Left lung (tissue), 10 donors: ENCODE results near the gene SRP68. TPM values are rescaled to one million over a fixed set of nuclear protein-coding genes. Genes with fewer than 3 reads are reported as not detected.

Experiments used
- ATAC-seq: fragments of 200-7000 bp; cut with Tn5 transposase; one replicate; pipeline ENCODE4 v1.9.1; 2020; ENCODE audit warnings: moderate library complexity
- DNase-seq, 4 donors: peaks; one replicate each; pipeline ENCODE4 v3.0.0-alpha.2; 2013 to 2020
- H3K27ac ChIP-seq, 2 donors: fragments of 200-600 bp; sonication (generic) in 1 of 2; one replicate each; pipeline versions ENCODE4 v1.5.0 to v1.8.0; 2020 to 2021
- H3K27me3 ChIP-seq, 2 donors: fragments of 200-600 bp; sonication (generic) in 1 of 2; one replicate each; pipeline versions ENCODE4 v1.5.0 to v1.8.0; 2020 to 2021
- H3K36me3 ChIP-seq, 2 donors: fragments of 200-600 bp; sonication (generic) in 1 of 2; one replicate each; pipeline versions ENCODE4 v1.5.0 to v1.8.0; 2020 to 2021
- H3K4me1 ChIP-seq, 2 donors: fragments of 200-600 bp; one replicate each; pipeline ENCODE4 v1.8.0; 2021
- H3K4me3 ChIP-seq, 2 donors: fragments of 200-600 bp; sonication (generic) in 1 of 2; one replicate each; pipeline versions ENCODE4 v1.5.0 to v1.8.0; 2020 to 2021; ENCODE audit warnings: mild to moderate bottlenecking in 1 of 2
- H3K9me3 ChIP-seq, 2 donors: fragments of 200-600 bp; sonication (generic) in 1 of 2; one replicate each; pipeline versions ENCODE4 v1.5.0 to v1.8.0; 2020 to 2021
- intact Hi-C, 2 donors: fragments of 100-400 bp; cut with DNase I; formaldehyde crosslinking; loops; one replicate each; pipeline versions ENCODE4 v1.11.2 to v1.14.2; 2022
- polyA plus RNA-seq, 6 donors: library from polyadenylated mRNA; unstranded; fragments of 120-200 nt; gene quantifications; one replicate each; pipeline ENCODE4 v1.2.1, GENCODE V29; 2013; ENCODE audit not compliant: insufficient read length in 6 of 6
- total RNA-seq, 2 donors: library from RNA; stranded (reverse); fragmentation: NEBNext Ultra II Directional; extraction: Animal tissue kit (Norgen Biotek cat#: 25700); gene quantifications; one replicate each; pipeline ENCODE4 v1.2.1, GENCODE V29; 2021
- TF ChIP-seq, protein P1 (sequence below), 2 donors: fragments of 200-600 bp; sonication (generic) in 1 of 2; IDR thresholded peaks; one replicate each; pipeline versions ENCODE4 v1.5.0 to v1.8.0; 2021; ENCODE audit warnings: antibody characterized with exemption in 2 of 2
- donor health status: DM: no; HTN: yes; CAD: no.
- donor health status: DM: no; HTN: no; CAD: no.

The SRP68 gene
- total and polyA plus RNA-seq, 8 donors, result 61.0 to 104 (median 97.8) TPM

DNA sequence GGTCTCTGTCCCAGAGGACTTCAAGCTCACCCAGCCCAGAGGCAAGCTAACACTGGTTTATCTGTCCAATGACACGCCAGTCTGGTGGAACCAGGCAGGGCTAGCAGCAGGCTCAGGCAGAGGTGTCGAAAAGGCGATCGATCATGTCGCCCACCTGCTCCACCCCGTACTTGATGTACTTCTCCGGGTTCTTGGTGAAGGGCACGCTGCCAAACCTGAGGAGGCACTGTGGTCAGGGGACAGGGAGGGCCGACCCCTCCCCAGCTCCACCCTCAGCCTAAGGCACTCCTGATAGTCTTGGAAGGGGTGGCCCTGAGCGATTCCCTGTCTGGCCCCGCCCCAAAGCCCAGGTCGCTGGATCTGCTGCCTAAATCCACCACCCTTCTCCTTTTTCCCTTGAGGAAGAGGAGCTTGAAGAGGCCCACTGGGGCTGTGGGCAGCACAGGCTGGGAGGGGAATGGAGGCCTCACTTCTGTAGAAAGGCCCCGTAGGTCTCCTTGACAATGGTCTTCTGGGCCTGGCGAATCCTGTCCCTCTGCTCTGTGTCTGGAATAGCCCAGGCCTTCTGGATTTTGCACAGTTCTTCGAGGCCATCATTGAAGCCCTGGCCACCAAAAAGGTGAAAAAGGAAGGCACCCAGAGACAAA lies 11.3 kb upstream of the SRP68 start:
- Histone ChIP-seq H3K27me3 (peaks cover 14 to 21% of the 10 kb centered on the region in 2 donors), H3K36me3 (peaks cover 3 to 72% of the 10 kb centered on the region in 2 donors), H3K4me3 (no peak overlapping the region), H3K27ac (no peak overlapping the region), H3K9me3 (no peaks in the 10 kb centered on the region), H3K4me1 (peaks cover 0 to 2% of the 10 kb centered on the region in 2 donors)
- DNase-seq, result peak in 1 of 4 donors; percentile 61
- intact Hi-C loops, result no loop called here
- ATAC-seq, result no peak
- TF ChIP-seq, protein P1, sequence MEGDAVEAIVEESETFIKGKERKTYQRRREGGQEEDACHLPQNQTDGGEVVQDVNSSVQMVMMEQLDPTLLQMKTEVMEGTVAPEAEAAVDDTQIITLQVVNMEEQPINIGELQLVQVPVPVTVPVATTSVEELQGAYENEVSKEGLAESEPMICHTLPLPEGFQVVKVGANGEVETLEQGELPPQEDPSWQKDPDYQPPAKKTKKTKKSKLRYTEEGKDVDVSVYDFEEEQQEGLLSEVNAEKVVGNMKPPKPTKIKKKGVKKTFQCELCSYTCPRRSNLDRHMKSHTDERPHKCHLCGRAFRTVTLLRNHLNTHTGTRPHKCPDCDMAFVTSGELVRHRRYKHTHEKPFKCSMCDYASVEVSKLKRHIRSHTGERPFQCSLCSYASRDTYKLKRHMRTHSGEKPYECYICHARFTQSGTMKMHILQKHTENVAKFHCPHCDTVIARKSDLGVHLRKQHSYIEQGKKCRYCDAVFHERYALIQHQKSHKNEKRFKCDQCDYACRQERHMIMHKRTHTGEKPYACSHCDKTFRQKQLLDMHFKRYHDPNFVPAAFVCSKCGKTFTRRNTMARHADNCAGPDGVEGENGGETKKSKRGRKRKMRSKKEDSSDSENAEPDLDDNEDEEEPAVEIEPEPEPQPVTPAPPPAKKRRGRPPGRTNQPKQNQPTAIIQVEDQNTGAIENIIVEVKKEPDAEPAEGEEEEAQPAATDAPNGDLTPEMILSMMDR (IDR thresholded peaks at IDR 0.05), result no peak

DNA sequence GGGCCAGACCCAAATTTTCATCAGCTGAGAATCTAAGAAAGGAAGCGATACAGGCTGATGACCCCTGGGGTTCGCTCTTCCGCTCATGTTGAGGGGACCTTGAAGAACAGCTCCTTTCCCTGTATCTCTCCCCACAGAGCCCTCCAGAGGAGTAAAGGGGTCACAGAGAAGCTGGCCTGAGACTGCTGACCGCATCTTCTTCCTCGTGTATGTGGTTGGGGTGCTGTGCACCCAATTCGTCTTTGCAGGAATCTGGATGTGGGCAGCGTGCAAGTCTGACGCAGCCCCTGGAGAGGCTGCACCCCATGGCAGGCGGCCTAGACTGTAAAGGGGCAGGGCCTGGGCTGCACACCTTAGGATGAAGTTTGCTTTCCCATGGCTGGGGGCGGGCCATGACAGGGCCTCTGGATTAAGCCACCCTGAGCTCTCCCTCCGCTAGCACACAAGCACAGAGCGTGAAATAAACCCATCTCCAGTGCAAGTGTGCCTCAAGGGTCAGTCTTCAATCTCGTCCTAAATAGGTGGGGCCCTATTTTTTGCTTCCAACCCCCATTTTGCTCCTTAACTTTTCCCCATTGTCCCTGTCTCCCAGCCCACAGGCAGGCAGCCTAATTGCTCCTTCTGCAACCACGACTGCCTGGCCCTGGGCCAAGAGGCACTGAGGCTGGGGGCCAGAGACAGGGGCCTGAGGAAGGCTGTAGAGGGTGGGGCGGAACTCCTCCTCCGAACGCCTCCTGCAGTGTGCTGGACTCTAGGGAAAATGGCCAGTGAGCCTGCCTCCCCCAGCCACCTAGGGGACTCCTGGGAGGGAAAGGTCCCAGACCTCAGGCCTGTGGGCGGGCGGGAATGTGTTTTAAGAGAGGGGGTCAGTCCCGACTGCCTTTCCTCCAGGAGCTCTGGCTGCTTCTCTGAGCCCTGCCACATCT lies 10.3 kb upstream of the SRP68 start:
- Histone ChIP-seq H3K9me3 (no peaks in the 10 kb centered on the region), H3K4me3 (no peak overlapping the region), H3K4me1 (peaks cover 0 to 7% of the 10 kb centered on the region in 2 donors), H3K36me3 (peaks cover 3 to 61% of the 10 kb centered on the region in 2 donors), H3K27me3 (peaks cover 24 to 32% of the 10 kb centered on the region in 2 donors), H3K27ac (no peak overlapping the region)
- ATAC-seq, result no peak
- TF ChIP-seq, protein P1 (IDR thresholded peaks at IDR 0.05), result no peak
- DNase-seq, result peak in 1 of 4 donors; percentile 76
- intact Hi-C loops, result no loop called here

DNA sequence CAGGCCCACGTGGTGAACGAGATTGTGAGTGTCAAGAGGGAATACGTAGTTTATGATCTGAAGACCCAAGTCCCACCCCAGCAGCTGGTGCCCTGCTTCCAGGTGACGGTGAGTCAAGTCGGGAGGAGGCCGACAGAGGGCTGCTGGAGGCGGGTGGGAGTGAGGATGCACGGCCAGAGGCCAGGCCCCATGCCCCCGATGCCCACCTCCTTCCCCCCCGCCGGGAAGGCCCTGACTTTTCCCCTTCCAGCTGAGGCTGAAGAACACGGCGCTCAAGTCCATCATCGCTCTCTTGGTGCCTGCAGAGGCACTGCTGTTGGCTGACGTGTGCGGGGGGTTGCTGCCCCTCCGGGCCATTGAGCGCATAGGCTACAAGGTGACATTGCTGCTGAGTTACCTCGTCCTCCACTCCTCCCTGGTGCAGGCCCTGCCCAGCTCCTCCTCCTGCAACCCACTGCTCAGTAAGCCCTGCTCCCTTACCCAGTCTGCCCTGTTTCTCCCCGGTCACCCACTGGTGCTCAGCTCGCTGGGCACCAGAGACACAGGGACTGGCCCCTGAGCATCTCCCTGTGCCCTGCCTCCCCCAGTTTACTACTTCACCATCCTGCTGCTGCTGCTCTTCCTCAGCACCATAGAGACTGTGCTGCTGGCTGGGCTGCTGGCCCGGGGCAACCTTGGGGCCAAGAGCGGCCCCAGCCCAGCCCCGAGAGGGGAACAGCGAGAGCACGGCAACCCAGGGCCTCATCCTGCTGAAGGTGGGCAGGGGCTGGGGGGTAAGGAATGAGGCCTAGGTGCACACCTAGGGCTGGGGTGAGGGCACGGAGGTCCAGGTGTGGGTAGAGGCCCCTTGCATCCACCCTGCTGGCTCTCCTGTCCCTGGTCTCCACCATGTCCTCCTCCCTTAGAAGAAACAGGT lies 9.2 kb upstream of the SRP68 start:
- peaks cover 3 to 18% of the 10 kb centered on the region in 2 donors for H3K4me1 ChIP-seq
- intact Hi-C loops, result no loop called here
- ATAC-seq (no peak), DNase-seq (no peak)
- TF ChIP-seq, protein P1 (IDR thresholded peaks at IDR 0.05), result no peak
- no peak overlapping the region for H3K27ac ChIP-seq
- H3K27me3 ChIP-seq, result peaks cover 35 to 42% of the 10 kb centered on the region in 2 donors
- no peaks in the 10 kb centered on the region for H3K9me3 ChIP-seq
- no peak overlapping the region for H3K4me3 ChIP-seq
- peaks cover 3 to 50% of the 10 kb centered on the region in 2 donors for H3K36me3 ChIP-seq

DNA sequence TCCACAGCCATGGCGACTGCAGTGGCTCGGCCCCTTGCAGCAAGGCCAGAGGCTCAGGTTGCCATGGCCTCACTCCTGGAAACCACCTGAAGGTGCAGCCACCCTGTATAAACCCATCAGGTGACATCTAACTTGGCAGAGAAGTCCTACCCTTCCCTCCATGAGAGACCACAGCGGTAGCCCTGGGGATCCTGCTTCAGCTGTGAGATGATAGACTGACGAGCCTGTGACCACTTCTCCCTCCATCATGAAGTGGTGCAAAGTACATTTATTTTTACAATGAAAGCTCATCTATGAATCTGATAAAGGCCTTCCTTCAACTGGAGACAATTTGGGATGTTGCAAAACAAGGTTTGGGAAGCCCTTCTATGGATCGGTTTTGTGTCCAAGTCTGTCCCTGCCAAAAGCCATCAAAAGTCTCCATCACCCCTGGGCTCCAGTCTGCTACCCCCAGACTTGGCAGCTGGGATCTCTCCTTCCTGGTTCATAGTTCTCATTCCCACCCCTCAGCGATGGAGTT lies 8.5 kb upstream of the SRP68 start:
- TF ChIP-seq, protein P1 (IDR thresholded peaks at IDR 0.05), result no peak
- DNase-seq, result no peak
- intact Hi-C loops, result no loop called here
- Histone ChIP-seq H3K4me1 (peaks cover 3 to 25% of the 10 kb centered on the region in 2 donors), H3K9me3 (no peaks in the 10 kb centered on the region), H3K27me3 (peaks cover 42 to 49% of the 10 kb centered on the region in 2 donors), H3K36me3 (peaks cover 3 to 43% of the 10 kb centered on the region in 2 donors), H3K27ac (no peak overlapping the region), H3K4me3 (no peak overlapping the region)
- no peak for ATAC-seq
